ENCODE results near the gene PSMD10.

Gene PSMD10, protein sequence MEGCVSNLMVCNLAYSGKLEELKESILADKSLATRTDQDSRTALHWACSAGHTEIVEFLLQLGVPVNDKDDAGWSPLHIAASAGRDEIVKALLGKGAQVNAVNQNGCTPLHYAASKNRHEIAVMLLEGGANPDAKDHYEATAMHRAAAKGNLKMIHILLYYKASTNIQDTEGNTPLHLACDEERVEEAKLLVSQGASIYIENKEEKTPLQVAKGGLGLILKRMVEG

DNA sequence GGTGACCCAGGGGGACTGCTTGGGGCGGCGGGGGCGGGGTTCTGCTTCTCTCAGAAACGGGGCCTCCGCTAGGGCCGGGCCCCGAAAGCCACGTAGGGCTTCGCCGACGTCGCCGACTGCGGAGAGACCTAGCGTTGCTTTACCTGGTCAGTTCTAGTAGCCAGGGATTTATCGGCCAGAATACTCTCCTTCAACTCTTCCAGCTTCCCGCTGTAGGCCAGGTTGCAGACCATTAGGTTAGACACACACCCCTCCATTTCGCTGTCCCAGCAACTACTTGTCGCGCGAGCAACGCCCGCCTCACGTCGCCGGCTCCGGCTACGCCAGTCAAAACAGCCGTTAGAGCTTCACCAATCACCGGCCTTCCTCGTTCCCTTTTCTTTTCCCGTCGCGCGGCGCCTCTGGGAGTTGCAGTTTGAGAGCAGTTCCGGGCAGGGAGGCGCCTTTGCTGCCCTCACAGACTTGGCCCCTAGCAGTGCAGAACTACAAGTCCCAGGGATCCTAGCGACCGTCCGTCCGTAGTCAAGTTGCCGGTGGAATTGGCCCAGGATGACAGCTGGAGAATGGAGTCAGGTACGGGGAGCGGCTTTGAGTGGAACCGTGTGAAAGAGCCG is at the start of gene PSMD10, which contains the start of gene ATG4A:
Gene PSMD10 (minus strand): TSS at position 279 of the 614 bp plus-strand sequence. CDS start 22 bp downstream, at position 257.
Gene ATG4A (plus strand): TSS at position 515 of the 614 bp plus-strand sequence. CDS start 49 bp downstream, at position 564.
- DNase-seq (ENCODE audit: low spot score): peak; percentile 81

DNA sequence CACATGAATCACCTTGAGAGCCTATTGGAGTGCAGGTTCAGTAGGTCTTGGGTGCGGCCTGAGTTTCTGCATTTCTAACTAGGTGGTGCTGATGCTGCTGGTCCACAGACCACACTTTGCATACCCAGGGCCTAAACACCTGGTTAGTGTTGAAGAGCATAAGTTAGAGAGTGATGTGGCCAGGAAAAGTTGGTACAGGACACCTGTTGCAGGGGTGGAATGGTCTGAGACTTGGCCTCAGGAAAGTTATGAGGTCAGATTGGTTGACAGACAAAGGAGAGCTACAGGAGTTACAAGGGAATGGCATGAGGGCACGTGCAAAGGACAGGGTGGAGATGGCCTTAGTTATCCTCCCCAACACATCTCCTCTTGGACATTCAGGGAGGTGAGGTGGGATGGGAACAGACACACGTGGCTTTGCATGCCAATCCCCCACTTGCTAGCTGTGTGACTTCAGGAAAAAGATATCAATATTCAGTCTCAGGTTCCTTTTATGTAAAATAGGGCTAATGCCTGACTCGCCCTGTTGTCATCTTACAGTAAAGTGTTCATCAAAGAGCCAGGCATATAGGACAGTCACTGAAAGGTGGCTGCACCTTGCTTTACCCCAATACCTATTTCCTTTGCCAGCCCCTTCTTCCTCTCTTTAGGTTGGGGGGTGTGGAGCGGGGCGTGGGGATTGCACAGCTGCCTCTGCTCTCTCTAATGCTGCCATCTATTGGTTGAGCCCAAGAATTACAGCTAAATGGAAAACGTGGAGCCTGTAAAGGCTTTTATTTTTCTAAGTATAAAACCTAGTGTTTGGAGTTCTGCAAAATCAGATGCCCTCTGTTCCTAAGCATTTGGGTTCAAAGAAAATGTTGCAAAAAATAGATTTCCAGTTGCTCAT is 47.7 kb upstream of the PSMD10 start:
- peak; percentile 24 for DNase-seq (ENCODE audit: low spot score)

DNA sequence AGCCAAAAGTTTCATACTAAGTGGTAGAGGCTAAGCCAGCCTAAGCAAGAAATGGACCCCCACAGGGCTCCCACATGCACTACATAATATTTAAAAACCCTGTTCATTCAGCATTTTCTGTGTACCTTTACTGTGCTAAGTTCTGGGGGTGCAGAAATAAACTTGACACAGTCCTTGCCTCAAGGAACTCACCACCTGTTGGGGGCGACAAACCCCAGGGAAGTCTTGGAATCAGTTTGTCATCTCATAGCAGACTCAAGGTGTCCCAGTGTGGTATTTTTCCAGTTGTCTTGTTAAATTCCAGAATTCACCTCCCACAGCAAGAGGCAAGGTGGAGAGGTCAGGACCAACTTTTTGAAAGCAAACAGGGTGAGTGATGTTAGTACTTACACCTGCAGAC is 43.4 kb upstream of the PSMD10 start:
- no peak for DNase-seq (ENCODE audit: low spot score)

DNA sequence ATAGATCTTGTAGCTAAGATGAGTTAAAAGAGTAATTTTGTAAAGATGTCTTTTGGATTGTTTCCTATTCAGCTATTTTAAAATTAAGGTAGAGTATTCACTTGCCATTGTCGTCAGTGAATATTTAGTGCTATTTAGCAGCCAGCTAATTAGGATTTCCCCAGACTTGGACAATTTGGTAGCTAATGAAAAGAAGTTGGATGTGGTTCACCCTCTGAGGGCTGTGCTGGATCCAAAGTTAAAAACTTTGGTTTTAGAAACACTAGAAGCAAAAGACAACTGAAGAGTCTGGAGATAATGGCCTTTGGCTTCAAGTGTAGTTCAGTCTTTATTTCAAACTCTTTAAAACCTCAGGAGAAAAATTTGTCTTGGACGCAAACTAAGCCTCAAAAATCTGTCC is 41.5 kb upstream of the PSMD10 start:
- no peak for DNase-seq (ENCODE audit: low spot score)

DNA sequence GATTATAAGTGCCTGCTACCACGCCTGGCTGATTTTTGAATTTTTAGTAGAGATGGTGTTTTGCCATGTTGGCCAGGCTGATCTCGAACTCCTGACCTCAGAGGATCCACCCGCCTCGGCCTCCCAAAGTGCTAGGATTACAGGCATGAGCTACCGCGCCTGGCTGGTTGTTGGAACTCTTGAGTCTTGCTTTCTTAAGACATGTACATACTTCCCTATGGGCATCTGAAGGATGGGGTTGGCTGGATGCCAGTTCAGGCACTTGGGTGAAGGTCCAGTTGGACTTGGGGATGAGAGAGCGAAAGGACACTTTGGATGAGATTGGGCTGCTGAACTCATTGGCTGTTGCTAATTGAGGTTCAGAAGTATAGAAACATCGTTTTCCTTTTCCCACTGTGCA is 40.7 kb upstream of the PSMD10 start:
- DNase-seq (ENCODE audit: low spot score): no peak

DNA sequence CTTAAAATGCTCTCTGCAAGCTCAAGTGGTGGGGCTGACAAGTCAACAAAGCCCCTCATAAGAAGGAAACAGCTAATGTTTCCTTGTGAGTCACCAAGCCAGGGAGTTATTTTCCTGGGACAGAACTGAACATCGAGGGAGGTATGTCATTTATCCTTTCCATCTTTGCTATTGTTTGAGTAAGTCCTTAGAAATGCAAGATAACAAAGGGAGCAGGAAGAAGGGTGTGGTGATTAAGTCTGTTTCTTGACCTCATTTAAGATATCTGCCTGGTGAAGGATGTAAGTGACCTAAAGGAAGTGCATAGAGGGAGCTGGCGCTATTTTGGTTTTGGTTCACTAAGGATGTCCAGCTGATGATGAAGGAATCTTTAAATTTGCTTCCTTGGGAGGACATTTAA is 40.1 kb upstream of the PSMD10 start:
- DNase-seq (ENCODE audit: low spot score): peak; percentile 15

DNA sequence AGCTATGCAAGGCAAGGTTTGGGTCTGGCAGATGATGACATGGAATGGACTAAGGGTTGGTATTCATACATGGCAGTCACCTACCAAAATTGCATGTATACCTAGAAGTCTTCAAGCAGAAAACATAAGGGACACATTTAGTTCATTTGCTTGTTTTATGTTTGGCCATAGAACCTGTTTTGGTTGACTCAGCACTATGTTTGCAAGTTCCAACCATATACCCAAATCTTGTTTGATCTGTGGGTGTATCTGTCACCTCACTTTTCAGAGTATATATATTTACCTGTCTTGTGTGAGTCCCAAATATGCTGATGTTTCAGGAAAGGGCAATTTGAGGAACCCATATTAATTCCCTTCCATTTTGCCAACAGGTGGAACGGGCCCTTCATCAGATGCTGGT is 39.5 kb upstream of the PSMD10 start:
- no peak for DNase-seq (ENCODE audit: low spot score)

DNA sequence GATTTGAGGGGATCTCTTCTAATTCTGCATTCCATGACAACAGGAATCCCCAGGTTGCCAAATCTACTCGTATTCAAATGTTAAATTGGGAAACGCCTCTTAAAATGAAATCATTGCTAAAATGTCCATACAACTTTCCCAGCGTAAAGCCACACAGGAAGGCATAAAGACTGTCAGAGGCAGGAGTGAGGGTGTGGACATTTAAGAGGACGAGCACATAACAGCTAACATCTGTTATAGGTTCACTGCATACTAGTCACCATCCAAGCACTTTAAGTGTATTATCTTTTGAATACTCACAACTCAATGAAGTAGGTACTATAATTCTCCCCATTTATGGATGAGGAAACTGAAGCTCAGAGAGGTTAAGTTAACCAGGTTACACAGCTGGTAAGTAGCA is 35.8 kb upstream of the PSMD10 start:
- no peak for DNase-seq (ENCODE audit: low spot score)

DNA sequence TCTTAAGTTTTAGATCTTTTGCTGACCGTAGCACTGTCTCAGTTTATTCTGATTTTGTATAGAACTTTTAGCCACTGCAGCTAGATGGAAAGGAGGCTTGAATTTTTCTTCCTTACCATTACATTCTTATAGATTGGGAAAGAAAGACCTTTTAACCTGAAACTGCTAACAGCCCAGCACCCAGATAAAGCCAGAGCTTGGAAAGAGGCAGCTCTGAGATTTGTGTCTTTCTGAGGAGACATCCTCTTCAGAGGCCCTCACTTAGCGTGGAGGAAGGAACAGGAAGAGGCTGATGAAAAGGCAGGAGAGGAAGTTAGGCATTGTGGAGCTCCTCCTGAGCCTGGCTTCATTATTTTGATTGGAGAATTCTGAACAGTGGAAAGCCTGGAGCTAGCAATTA is 35.3 kb upstream of the PSMD10 start:
- no peak for DNase-seq (ENCODE audit: low spot score)

DNA sequence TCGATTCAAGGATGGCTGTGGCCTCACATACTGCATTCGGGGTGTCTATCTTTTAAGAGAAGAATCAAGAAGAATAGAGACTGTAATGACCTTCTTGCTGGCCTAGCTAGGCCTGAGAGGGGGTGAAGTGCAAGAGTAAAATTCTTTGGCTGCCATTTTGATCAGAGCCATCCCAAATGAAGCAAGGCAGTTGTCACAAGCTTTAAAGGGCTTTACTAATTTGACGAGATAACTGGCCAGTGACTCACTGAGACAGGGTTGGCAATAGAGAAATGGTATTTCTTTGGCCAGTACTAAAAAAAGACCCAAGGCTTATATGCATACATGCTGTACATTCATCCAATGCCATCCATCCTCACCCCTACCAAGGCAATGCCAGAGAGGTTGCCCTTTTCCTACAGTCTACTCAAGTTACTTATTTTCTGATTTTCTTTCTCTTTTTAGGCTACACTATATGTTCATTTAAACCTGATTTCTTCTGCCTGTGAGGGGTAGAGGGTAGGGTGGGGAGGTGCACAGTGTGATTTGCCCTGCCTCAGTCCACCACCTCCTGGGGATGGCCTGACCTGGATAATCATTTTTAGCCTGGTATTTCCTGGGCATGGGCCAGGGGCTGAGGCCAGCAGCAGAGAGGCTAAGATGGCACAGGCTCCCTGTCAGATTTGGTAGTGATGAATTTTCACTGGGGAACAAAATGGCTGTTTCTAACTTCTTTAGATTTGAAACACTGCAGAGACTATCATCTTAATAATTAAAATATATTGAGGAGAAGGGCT is 32.4 kb upstream of the PSMD10 start:
- no peak for DNase-seq (ENCODE audit: low spot score)

DNA sequence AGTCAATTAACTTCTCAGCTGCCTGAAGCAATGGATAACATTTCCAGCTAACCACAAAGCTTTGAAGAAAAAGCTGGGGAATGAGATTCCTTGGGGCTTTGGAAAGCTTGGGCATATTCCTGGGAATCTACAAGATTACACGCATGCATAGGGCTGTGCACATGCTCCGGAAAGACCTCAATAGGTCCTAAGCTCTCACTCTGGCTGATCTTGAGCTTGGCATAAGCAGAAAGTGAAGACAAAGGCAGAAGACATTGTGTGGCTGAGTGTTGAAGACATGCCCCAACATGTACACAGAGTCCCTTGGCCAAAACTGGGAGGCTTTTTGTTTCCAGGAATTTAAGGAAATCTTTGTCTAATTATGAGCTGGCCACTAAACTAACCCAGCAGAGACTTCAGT is 31.4 kb upstream of the PSMD10 start:
- DNase-seq (ENCODE audit: low spot score): peak; percentile 29

DNA sequence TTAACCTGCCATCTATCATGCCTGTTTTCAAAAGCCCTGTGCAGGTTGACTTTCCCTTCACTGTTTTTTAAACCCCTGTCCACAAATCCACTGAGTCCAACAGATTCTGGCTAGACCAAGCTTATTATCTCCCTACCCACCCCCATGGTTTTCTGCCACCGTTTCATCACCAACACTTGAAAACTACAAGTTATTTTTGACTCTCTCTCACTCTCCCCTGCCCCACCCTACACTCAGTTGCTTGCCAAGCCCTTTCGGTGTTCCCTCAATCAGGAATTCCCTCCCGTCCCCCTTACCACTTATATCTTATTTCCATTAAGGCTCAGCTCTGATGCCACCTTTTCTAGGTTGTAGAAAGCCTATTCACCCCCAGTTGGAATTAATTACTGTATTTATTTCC is 29.9 kb upstream of the PSMD10 start:
- no peak for DNase-seq (ENCODE audit: low spot score)

DNA sequence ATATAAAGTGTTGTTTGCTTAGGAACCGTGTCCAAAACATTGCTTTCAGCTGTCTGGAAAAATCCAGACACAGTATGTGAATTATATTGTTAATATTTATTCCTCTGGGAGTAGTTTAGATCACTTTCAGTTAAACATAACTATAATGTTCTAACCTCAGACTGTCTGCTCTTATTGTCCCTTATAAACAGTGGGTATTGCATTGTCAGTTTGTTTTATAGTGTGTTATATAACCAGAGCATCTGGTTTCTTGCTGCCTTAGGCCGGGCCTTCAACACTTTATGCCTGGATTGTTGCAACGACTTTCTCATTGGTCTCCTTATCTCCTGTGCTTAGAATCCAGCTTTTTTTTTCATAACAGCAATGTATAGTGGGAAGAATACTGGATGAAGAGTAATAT is 26.6 kb upstream of the PSMD10 start:
- DNase-seq (ENCODE audit: low spot score): no peak

DNA sequence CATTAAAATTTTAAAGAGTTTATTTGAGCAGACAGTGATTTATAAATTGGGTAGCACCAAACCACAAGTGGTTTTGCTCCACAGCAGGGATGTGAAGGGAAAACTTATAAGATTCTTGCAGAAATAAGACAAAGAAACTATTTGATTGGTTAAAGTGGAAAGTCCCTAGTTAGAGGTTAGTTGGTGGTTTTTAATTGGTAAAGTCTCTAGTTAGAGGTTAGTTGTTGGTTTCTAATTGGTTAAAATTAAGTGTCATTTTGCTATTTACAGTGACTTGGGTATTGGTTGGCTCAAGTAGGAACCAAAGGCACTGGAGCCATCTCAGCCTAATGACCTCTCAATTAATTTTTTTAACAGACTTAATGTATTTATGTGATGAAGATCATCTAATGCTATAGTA is 23.2 kb upstream of the PSMD10 start:
- no peak for DNase-seq (ENCODE audit: low spot score)

DNA sequence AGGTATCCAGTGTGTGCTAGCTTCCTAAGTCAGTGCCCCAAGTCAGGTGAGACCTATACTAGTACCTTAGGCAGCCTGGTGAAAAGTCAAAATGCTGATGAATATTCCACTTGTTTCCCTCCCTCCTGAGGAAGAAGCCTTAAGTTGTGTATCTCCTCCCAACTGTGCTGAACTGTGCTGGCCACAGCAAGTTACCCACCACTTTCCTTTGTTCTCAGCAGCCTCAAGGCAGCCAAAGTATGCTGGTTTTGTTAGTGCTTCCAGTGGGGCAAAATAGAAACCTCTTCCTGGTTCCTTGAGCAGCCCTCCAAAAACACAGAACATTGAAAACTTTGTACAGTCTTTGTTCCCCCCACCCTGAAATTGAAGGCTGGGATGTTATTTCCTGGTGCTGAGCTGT is 14.1 kb upstream of the PSMD10 start:
- no peak for DNase-seq (ENCODE audit: low spot score)

DNA sequence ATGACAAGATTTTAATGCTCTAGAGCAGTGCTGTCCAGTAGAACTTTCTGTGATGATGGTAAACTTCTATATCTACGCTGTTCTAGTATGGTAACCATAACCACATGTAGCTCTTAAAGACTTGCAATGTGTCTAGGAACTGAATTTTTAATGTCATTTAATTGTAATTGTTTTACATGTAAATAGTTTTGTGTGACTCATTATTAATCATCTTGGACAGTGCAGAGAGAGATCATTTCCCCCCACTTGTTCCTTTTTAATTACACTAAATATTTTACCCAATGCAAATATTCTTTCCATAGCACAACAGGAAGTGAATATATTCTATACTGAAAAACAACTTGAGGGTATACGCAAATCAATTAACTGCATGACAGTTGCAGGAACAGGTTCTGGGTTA is 6.0 kb upstream of the PSMD10 start:
- DNase-seq (ENCODE audit: low spot score): no peak

DNA sequence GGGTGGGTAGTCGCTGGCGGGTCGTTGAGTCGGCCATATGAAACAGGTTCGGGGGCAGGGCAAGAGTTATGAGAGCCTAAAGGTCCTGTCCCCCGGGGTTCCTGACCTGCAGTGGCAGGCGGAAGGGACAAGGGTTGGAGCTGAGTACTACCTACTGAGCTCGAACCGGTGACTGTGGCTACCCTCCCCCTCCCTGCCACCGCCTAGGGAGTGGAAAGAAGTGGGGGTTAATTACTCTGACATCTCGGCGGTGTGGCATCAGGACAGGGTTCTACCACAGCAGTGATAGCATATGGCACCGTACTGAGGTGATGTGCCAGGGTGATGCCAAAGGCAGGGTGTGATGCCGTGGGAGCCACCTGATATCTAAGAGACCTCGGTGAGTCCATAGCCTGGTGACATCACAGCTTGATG is 543 bp upstream of the PSMD10 start:
- no peak for DNase-seq (ENCODE audit: low spot score)

DNA sequence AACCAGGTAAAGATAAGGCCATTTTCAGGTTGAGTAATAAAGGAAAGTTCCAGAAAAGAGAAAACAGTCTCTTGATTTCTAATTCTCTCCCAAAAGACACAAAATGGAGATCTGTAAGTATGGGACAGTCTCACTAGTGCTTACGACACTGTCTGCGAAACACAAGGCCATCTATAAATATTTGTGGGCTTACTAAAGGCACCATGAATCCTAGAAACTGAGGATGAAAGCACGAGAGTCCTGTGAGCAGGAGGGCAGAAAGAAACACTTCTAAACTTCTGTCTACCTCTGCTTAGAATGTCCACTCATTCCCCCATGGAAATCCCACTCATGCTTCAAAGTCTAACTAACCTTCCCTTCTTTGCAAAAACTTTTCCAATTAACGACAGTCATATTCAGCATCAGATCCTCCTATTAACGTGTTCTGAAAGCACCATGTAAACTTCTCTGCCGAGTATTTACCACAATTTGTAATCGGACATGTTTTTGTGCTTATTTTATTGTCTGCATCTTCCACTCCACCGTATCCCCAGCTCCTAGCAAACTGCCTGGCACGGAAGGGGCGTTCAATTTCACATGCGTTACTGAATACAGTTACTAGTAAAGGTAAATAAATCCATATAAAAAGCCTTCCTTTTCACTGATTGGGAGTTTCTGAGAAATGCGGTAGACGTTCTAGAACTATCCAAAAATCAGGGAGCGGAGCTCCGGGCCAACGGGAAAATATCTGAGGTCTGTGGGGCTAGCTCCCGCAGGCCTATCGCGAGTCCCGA is 665 bp downstream of the PSMD10 start:
- peak; percentile 9 for DNase-seq (ENCODE audit: low spot score)

DNA sequence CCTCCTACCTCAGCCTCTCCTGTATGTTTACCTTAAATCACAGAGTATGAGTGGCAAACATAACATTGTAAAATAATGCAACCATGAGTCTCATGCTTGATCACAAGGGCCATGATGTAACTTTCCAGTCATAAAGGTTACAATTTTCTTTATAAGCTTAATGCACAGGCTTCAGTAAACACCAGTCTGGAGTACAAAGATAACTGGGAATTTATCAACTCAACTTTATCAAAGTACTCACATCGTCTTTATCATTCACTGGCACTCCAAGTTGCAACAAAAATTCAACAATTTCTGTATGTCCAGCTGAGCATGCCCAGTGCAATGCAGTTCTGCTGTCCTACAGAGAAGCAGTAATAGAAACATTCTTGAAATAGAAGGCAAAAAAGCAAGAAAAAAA is 2.8 kb downstream of the PSMD10 start:
- no peak for DNase-seq (ENCODE audit: low spot score)

DNA sequence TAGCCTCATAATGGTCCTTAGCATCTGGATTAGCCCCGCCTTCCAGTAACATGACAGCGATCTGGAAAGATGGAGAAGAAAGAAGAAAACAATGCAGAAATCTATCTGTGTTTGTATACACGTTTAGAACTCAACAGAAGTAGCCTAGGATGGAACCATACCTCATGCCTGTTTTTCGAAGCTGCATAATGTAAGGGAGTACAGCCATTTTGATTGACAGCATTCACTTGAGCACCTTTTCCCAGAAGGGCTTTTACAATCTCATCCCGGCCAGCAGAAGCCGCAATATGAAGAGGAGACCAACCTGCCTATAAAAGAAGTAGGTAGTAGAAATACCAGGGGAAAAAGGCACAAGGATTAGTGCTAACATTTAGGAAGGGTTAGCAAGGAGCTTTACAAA is 3.5 kb downstream of the PSMD10 start:
- no peak for DNase-seq (ENCODE audit: low spot score)

DNA sequence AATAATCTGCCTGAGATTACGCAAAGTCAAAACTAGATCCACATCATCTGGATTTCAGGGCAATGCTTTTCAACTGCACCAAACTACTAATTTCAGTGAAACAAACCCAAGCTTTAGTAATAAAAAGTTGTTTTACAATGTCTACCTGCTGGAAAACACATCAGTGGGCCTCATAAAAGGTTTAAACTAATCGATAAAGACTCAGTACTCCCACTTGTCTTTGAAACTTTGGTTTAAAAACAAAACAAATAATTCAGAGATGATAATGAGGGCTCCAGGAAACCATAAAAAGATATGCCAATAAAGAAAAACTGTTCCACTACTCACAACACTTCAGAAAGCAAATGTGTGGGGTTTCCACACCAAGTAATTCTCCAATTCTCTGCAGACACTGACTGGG is 10.2 kb downstream of the PSMD10 start:
- no peak for DNase-seq (ENCODE audit: low spot score)

Measured in AG08395 (cell line).